Measurements from ENCODE around the gene ADARB2. TPM values are rescaled to one million over a fixed set of nuclear protein-coding genes. Genes with fewer than 3 reads are reported as not detected.

The ADARB2 gene
- total and polyA plus RNA-seq, 4 donors: 0.55 to 0.70 (median 0.59) TPM; not detected in 1

GRCh38 chr10:1567152-1567551, 170.2 kb downstream of the ADARB2 start (continued):
- no peak for TF ChIP-seq MAX (IDR thresholded peaks at IDR 0.05)
- no peak for TF ChIP-seq RAD21 (IDR thresholded peaks at IDR 0.05)
- TF ChIP-seq FOXA1 (IDR thresholded peaks at IDR 0.05): no peak
- TF ChIP-seq SP1 (IDR thresholded peaks at IDR 0.05): no peak
- no peak for TF ChIP-seq EGR1 (IDR thresholded peaks at IDR 0.05; ENCODE audit: low read depth in 2 of 2)
- TF ChIP-seq GABPA (IDR thresholded peaks at IDR 0.05 in 1 of 2, conservative IDR thresholded peaks at IDR 0.05 in 1 of 2): no peak
- TF ChIP-seq NR2F2 (IDR thresholded peaks at IDR 0.05): no peak
- TF ChIP-seq HNF4G (IDR thresholded peaks at IDR 0.05): no peak
- no peak for TF ChIP-seq JUND (IDR thresholded peaks at IDR 0.05)

GRCh38 chr10:1564791-1565190, 172.5 kb downstream of the ADARB2 start:
- no peaks in the 10 kb centered on the region for H3K9me3 ChIP-seq (ENCODE audit: control insufficient read depth in 4 of 4, low read length in 3 of 4)
- WGBS: 88% methylated on average over 11 of the region's 11 CpGs
- no peak overlapping the region for H3K27ac ChIP-seq (ENCODE audit: low read depth in 1 of 2, low read length in 2 of 2)
- peaks cover 0 to 3% (median 0%) of the 10 kb centered on the region in 4 donors for H3K27me3 ChIP-seq (ENCODE audit: control insufficient read depth in 4 of 4, insufficient read depth in 4 of 4, low read length in 3 of 4)
- DNase-seq (ENCODE audit: low spot score): no peak
- H3K9ac ChIP-seq (ENCODE audit: low read depth in 1 of 2, low read length in 2 of 2): no peak overlapping the region
- no peak overlapping the region for H3K4me3 ChIP-seq (ENCODE audit: low read depth in 1 of 3, low read length in 3 of 3)
- no peak for TF ChIP-seq NR2F2 (IDR thresholded peaks at IDR 0.05)
- TF ChIP-seq GABPA (IDR thresholded peaks at IDR 0.05 in 1 of 2, conservative IDR thresholded peaks at IDR 0.05 in 1 of 2): no peak
- no peak for TF ChIP-seq FOXA2 (IDR thresholded peaks at IDR 0.05)
- TF ChIP-seq ATF3 (IDR thresholded peaks at IDR 0.05): no peak
- TF ChIP-seq EGR1 (IDR thresholded peaks at IDR 0.05; ENCODE audit: low read depth in 2 of 2): no peak
- no peak for TF ChIP-seq RXRA (IDR thresholded peaks at IDR 0.05)
- no peak for TF ChIP-seq HNF4A (conservative IDR thresholded peaks at IDR 0.05)
- TF ChIP-seq FOXA1 (IDR thresholded peaks at IDR 0.05): no peak
- no peak for TF ChIP-seq ZBTB33 (IDR thresholded peaks at IDR 0.05)
- no peaks in the 10 kb centered on the region for H3K36me3 ChIP-seq (ENCODE audit: control insufficient read depth in 4 of 4, insufficient read depth in 3 of 4, low read depth in 1 of 4, low read length in 3 of 4)
- no peaks in the 10 kb centered on the region for H3K4me1 ChIP-seq (ENCODE audit: control insufficient read depth in 4 of 4, insufficient read depth in 4 of 4, low read length in 3 of 4)

- WGBS: 80% methylated on average over 13 of the region's 13 CpGs
- no peak overlapping the region for H3K4me3 ChIP-seq (ENCODE audit: low read depth in 1 of 3, low read length in 3 of 3)
These were observed 174.3 kb downstream of the ADARB2 start for GRCh38 chr10:1563028-1563427.

GRCh38 chr10:1561731-1562337, 175.5 kb downstream of the ADARB2 start:
- Histone ChIP-seq H3K4me1 (ENCODE audit: control insufficient read depth in 4 of 4, insufficient read depth in 4 of 4, low read length in 3 of 4) (no peaks in the 10 kb centered on the region), H3K9me3 (ENCODE audit: control insufficient read depth in 4 of 4, low read length in 3 of 4) (no peaks in the 10 kb centered on the region), H3K27ac (ENCODE audit: low read depth in 1 of 2, low read length in 2 of 2) (no peak overlapping the region), H3K4me3 (ENCODE audit: low read depth in 1 of 3, low read length in 3 of 3) (no peak overlapping the region), H3K27me3 (ENCODE audit: control insufficient read depth in 4 of 4, insufficient read depth in 4 of 4, low read length in 3 of 4) (peaks cover 0 to 3% (median 0%) of the 10 kb centered on the region in 4 donors), H3K9ac (ENCODE audit: low read depth in 1 of 2, low read length in 2 of 2) (no peak overlapping the region), H3K36me3 (ENCODE audit: control insufficient read depth in 4 of 4, insufficient read depth in 3 of 4, low read depth in 1 of 4, low read length in 3 of 4) (no peaks in the 10 kb centered on the region)
- 78% methylated on average over 19 of the region's 19 CpGs for WGBS
- TF ChIP-seq FOXA1 (IDR thresholded peaks at IDR 0.05) (no peak), CTCF (IDR thresholded peaks at IDR 0.05; ENCODE audit: low read depth, low read length, missing input control) (no peak), YY1 (IDR thresholded peaks at IDR 0.05) (no peak), HNF4G (IDR thresholded peaks at IDR 0.05) (no peak), RXRA (IDR thresholded peaks at IDR 0.05) (no peak)
- DNase-seq (ENCODE audit: low spot score): no peak

More at GRCh38 chr10:1563028-1563427, 174.3 kb downstream of the ADARB2 start:
- Histone ChIP-seq H3K4me1 (ENCODE audit: control insufficient read depth in 4 of 4, insufficient read depth in 4 of 4, low read length in 3 of 4) (no peaks in the 10 kb centered on the region), H3K9ac (ENCODE audit: low read depth in 1 of 2, low read length in 2 of 2) (no peak overlapping the region), H3K9me3 (ENCODE audit: control insufficient read depth in 4 of 4, low read length in 3 of 4) (no peaks in the 10 kb centered on the region), H3K36me3 (ENCODE audit: control insufficient read depth in 4 of 4, insufficient read depth in 3 of 4, low read depth in 1 of 4, low read length in 3 of 4) (no peaks in the 10 kb centered on the region), H3K27ac (ENCODE audit: low read depth in 1 of 2, low read length in 2 of 2) (no peak overlapping the region), H3K27me3 (ENCODE audit: control insufficient read depth in 4 of 4, insufficient read depth in 4 of 4, low read length in 3 of 4) (peaks cover 0 to 3% (median 0%) of the 10 kb centered on the region in 4 donors)
- TF ChIP-seq HNF4A (conservative IDR thresholded peaks at IDR 0.05): no peak
- no peak for DNase-seq (ENCODE audit: low spot score)
